GM12865 (cell line): ENCODE data around the gene BEST2.
A peak's percentile ranks its signal among the peaks of the same experiment; 100 is the strongest.

Experiments used
- DNase-seq: peaks from one replicate; pipeline ENCODE4 v3.0.0; 2010; ENCODE audit warnings: low read depth
- H3K4me3 ChIP-seq: 2 replicates; pipeline ENCODE4 v1.5.1; 2011; ENCODE audit warnings: mild to moderate bottlenecking, low read depth, low read length, control low read depth
- TF ChIP-seq, protein P1 (sequence below): IDR thresholded peaks from 2 replicates; pipeline ENCODE4 v1.5.1; 2011; ENCODE audit warnings: low read length, control low read depth, low read depth, inconsistent platforms; ENCODE audit not compliant: insufficient read depth; ENCODE audit errors: missing control alignments

Gene BEST2

DNA sequence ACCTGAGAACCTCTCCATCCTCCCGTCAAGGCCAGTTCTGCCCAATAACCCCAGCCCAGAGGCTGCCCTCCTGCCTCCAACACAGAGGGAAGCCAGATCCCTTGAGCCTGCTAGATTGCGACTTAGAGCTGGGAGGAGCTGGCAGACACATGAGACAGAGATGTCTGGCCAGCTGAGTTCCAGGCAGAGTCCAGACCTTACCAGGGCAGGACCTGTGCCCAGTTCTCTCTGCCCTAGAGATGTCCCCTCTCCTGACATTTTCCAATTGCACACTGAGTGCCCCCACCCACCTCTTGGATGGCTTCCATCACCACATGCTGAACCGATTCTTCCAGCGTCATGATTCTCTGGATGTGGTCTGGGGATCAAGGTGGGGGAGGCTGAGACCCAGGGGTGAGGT is 20.7 kb downstream of the BEST2 start:
- TF ChIP-seq, protein P1, sequence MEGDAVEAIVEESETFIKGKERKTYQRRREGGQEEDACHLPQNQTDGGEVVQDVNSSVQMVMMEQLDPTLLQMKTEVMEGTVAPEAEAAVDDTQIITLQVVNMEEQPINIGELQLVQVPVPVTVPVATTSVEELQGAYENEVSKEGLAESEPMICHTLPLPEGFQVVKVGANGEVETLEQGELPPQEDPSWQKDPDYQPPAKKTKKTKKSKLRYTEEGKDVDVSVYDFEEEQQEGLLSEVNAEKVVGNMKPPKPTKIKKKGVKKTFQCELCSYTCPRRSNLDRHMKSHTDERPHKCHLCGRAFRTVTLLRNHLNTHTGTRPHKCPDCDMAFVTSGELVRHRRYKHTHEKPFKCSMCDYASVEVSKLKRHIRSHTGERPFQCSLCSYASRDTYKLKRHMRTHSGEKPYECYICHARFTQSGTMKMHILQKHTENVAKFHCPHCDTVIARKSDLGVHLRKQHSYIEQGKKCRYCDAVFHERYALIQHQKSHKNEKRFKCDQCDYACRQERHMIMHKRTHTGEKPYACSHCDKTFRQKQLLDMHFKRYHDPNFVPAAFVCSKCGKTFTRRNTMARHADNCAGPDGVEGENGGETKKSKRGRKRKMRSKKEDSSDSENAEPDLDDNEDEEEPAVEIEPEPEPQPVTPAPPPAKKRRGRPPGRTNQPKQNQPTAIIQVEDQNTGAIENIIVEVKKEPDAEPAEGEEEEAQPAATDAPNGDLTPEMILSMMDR = no peak
- no peak for DNase-seq
- no peak overlapping the region for H3K4me3 ChIP-seq

DNA sequence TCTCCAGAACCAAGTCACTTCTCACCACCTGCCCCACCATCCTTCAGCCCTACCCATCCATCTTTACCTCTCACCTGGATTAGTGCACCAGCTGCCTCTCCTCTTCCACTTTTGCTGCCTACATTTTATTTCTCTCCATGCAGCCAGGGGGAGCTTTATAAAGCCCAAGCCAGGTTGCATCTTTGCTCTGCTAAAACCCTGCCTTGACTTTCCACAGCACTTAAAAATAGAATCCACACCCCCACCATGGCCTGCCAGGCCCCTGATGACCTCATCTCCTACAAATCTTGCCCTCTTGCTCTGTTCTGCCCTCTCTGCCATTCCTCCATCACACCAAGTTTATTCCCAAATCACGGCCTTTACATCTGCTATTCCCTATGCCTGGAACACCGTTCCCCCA is 22.0 kb downstream of the BEST2 start:
- TF ChIP-seq, protein P1 = peak; percentile 15
- no peak for DNase-seq

DNA sequence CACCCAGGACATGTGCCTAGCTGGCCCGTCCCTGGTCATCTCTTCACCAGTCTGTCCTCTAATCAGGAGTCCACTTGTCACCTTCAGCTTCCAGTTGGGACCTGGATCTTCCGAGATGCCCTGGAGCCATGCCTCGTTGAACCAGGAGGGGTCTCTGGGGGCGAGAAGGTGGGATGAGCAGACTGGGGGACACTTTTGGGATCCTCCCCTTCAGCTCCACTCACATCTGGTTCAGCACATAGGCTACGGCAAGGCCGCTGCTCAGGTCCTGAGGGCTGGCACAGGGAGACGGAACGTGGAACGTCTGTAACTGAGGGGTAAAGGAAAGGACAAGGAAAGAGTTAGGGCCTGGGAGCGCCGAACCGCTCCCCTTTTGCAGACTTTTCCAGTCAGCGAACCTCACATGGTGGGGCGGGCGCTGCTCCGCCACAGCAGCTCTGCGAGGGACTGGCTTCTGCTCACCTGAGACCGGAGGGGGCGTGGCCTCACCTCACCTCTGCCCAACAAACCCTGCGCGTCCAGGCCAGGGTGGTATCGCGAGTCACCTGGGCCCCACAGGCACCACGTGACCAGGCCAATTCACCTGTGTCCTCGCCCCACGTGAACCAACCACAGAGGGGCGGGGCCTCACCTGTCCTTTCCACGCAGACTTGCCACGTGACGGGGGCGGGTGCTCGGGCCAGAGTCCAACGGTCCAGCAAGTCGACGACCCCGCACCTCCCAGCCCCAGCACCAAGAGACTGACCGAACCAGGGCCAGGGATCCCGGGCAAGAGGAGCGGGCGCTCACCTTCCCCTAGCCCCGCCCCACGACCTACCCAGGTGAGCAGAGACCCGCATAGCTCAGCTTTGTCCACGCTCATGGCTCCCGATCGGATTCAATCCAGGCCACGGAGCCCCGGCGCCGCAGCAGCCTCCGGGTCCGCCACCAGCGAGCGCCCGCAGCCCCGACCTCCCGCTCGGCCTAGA is 23.3 kb downstream of the BEST2 start, which contains the start of gene HOOK2:
Gene HOOK2 (minus strand): TSS at position 965 of the 968 bp plus-strand sequence. CDS start 103 bp downstream, at position 862.
- TF ChIP-seq, protein P1 = no peak
- H3K4me3 ChIP-seq = peak within 1 kb of the TSS; percentile 66
- peak; percentile 33 for DNase-seq

More for the DNA sequence above, 22.0 kb downstream of the BEST2 start:
- H3K4me3 ChIP-seq = no peak overlapping the region

DNA sequence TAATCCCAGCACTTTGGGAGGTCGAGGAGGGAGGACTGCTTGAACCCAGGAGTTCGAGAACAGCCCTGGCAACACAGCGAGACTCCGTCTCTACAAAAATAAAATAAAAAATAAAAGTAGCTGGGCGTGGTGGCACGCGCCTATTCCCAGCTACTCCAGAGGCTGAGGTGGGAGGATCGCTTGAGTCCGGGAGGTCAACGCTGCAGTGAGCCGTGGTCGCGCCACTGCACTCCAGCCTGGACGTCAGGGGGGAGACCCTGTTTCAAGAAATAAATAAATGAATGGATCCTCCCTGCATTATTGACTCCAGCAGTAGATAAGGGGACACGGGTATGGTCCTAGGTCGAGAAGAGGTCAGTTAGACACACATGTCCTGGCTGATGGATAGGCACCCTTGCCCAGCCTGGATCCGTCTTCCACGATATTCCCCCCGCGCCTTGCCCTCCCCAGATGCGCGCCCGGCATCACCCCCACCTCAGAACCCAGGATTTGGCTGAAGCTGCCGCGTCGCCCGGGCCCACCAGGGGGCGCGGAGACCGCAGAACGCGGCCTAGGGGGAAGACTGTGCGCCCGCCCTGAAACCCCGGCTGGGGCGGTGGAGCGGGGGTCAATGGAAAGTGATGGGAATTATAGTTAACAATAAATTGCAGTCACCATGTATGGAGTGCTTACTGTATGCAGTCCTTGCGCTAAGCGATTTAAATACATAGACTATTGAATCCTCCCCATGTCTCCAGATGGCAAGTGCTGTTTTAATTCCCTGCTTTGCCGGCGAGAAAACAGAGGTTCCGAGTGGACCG is 25.8 kb downstream of the BEST2 start:
- H3K4me3 ChIP-seq = peak overlapping the region; percentile 92
- TF ChIP-seq, protein P1 = peak; percentile 97

DNA sequence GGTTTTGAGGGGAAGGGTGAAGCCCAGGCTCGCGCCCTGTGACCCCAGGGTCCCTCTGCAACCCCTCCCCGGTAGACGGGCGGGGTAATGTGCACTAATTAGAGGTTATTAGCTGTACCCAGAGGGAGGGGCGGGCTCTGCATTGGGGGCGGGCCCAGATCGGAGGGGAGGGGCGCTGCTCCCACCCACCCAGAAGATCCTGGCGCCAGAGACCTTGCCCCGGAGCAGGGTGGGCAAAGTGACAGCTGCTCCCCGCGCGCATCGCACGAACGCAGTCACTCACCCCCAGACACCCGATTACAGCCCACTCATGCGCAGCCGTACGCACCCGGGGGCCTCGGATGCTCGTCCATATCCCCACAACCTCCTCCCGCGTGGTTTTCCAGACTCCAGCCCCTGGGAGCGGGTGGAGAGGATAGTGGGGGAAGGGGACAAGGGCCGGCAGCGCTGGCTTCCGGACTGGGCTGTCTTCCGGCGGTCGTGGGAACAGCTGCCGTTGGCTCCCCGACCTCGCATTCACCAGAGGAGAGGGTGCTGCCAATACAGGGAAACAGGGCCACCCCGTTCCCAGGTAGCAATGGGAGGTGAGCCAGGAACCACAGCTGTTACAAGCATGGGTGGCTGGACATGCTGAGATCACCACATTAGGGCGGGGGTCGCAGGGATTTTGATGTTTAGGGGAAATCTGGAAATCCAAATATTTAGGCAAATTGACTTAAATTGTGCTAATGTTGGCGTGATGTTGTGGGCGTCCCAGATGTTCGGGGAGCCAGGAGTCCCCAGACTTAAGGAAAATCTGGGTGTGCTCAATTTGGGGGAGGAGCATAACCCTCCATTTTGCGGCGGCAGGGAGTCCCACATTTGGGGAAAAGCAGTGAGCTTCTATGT is 26.7 kb downstream of the BEST2 start:
- H3K4me3 ChIP-seq = peak overlapping the region; percentile 92
- TF ChIP-seq, protein P1 = no peak
- DNase-seq = peak; percentile 81

More for the DNA sequence above, 25.8 kb downstream of the BEST2 start:
- DNase-seq = peak; percentile 87

DNA sequence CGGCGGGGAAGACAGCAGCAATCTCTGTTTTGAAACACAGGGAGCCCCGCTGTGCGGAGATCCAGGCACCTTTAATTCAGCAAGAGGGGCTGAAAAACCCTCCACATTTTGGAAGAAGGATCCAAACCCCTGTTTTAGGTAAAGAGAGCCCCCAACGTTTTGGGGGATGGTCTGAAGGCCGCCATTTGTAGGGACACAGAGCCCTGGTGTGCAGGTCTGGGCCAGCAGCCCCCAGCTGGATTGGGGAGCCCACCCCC is 27.2 kb downstream of the BEST2 start:
- peak; percentile 37 for DNase-seq
- TF ChIP-seq, protein P1 = no peak
- H3K4me3 ChIP-seq = peak overlapping the region; percentile 92
